HG03103 (cell line): ENCODE data around the gene CLHC1.

Experiments
- ATAC-seq: cut with Tn5 transposase; IDR thresholded peaks from one replicate; pipeline ENCODE4 v1.9.1; 2021; ENCODE audit warnings: low read depth; ENCODE audit not compliant: unreplicated experiment

Gene CLHC1

GRCh38 chr2:55173438-55174054 is 58.5 kb downstream of the CLHC1 start:
- no peak for ATAC-seq

DNA sequence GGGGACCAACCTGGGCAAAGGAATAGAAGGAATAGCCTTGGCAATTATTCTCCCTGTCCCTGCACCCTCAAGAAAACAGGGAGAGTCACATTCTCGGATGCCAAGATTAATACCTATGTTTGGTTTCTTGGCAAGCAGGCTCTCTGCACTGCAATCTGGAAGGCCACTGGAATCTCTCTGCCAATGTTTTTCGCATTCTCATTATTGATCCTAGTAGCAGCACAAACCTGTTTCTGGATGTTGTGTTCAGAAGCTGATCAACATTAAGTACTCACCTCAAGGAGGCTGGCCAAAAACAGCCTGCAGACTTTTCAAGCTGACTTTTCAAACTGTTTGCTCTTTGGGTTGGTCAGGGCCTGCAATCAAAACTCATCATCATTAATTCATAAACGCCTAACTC is 62.2 kb downstream of the CLHC1 start:
- ATAC-seq = no peak

GRCh38 chr2:55169359-55169758 is 62.7 kb downstream of the CLHC1 start:
- ATAC-seq = no peak

GRCh38 chr2:55168221-55169154 is 63.6 kb downstream of the CLHC1 start:
- no peak for ATAC-seq

DNA sequence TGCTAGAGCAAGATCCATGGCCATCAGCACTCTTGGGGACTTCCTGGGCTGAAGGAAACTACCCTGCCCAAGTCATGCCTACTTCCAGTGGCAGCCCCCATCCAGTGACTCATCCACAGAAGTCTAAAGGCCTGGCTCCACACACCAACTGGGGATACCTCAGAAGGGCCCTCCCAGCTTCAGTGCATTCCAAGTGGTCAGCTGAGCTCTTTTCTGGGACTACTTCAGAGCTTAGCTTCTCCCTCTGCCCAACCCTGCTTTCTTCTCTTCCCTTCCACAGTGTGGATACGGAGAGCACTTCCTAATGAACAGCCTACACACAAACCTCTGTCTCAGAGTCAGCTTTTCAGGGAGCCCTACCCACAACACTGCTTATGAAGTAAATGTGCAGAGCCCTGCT is 66.5 kb downstream of the CLHC1 start:
- ATAC-seq = no peak

- no peak for ATAC-seq
Measured at GRCh38 chr2:55164534-55165480, 67.3 kb downstream of the CLHC1 start.

DNA sequence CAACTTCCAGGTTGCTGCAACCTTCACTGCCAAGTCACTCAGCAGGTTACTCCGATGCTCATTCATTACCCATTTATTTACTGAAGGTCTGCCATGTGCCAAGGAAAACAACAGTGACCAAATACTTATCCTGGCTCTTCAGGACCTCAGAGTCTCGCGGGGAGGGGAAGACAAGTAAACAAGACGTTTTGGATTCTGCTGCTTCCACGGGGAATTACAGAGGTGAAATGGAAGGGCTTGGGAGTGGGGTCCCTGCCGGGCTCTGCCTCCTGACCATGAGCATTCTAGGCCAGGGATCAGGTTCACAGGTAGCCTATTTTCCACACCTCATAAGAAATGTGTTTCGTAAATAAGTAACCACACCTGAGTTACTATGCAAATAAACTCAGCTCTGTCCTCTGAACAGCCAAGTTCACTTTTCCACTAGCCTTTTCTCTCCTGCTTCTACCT is 68.1 kb downstream of the CLHC1 start:
- ATAC-seq = no peak

DNA sequence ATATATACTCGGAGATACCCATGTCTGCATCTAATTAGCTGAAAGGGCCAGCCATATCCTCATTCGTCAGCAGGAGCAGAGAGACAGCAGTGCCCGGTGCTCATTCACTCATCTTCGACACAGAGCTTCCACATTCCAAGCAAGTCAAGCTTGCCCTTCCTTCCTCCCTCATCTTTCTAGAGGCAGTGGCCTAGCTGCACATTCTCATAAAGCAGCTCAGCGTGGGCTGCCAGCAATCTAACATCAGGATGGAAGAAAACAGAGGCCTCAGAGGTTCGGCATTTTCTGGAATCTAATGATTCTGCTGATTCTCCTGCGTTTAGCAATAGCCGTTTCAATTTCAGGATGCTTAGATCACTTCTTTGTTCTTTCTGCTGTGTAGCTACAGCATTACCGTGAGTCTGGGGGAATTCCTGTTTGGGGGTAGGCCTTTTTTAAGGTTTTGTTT is 68.8 kb downstream of the CLHC1 start:
- ATAC-seq = no peak

- no peak for ATAC-seq
Measured at GRCh38 chr2:55162284-55163006, 69.6 kb downstream of the CLHC1 start.

DNA sequence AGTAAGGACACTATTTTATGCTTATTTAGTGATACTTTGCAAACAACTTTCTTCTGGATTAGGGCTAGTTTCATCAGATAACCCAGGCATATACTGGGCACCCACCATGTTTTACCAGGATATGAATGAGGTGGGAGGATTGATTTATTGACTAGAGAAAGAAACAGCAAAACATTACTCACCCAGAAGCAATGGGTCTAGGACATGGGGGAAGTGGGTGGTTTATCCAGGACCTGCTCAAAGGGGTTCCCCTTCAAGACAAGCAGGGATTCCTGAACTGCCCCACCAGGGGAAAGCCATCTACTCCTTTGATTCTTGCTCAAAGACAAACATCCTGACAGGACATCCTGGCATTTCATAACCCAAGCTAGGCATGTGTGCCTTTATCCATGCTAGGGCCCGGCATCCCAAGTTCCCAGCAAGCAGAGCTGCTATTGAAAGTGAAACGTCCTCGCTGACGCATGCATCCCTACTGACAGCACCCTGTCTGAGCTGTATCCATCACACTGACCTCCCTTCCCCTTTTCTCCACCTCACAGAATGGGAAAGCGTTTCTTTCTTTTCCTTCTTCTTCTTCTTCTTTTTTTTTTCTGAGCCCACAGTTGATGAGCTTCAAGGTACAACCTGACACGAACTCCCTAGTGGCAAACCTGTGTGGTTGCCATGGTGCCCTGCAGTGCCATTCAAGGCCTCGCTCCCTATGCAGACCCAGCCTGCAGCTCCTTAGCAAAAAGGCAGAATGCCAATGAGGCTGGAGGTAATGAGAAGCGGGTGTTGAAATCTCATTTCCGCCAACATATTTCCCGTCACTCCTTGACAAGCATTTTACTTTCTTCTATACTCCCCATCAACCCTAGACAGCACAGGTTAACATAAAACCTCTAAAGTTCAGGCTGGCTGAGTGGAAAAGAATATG is 70.5 kb downstream of the CLHC1 start:
- ATAC-seq = no peak

DNA sequence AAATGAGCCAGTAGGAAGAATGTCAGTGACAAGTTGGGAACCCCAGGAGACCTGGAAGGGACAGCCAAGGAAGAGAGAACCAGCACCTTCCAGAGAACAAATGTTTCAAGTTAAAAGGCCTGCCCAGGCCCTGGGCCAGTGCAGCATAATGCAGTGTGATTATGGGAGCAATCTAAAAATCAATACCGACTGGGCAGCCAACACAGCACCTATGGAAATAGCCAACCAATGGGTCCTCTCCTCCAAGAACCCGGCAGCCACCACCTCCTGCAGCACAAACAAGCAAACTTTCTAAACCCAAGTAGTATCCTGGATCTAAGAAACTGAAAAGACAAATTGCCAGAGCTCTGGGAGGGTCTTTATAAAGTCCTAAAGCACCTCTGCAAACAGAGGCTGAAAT is 71.7 kb downstream of the CLHC1 start:
- ATAC-seq = no peak

GRCh38 chr2:55159752-55160151 is 72.3 kb downstream of the CLHC1 start:
- ATAC-seq = no peak

DNA sequence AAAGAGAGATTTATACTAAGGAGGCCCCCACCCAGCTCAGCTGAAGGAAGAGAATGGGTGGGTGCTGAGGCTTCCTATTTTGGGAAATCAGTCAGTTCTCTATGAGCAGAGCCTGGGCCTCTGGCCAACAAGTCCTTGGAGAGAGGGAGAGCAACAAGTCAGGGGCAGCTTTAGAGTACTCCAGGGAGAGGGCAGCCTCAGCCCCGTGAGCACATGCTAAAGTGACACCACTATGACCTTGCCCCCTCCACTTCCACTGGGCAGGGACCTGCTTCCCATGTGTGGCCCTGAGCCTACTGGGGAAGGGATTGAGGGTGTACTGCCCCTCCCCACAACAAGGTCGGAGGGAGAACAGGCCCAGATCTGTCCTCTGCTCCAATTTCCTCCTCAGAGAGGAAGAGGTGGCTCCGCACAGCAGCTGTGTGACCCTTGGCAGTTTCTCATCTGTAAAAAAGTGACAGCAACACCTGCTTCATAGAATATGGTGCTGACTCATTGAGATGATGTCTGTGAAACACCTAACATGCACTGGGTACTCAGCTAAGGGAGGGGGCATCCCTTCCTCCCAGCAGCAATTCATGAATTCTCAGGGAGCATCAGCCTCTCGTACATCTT is 72.9 kb downstream of the CLHC1 start:
- no peak for ATAC-seq

DNA sequence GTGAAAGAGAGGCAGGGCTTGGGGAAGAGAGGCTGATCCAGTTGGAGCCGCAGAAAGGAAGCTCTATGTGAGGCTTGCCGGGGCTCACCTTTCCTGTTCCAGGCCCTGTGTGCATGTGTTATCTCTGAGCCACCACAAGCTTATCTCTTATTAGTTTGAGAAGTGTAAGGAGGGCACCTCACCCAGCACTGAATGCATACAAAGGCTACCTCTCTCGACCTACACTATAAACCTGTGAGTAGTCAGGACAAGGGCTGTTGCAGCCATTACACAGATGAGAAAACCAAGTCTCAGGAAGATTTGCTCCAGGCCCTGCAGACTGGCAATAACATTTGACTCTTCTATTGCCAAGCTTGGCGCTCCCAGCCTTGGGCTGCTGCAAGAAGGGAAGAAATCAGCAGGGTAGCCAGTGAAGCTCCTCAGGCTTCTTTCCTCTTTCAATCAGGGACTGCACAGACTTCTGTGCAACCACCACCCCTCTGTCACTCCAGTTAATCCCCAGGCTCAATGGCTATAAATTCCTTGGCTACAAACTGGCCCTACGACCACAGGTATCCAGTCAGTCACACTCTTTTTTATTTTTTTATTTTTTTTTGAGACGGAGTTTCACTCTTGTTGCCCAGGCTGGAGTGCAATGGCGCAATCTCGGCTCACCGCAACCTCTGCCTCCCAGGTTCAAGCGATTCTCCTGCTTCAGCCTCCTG is 73.8 kb downstream of the CLHC1 start:
- no peak for ATAC-seq

DNA sequence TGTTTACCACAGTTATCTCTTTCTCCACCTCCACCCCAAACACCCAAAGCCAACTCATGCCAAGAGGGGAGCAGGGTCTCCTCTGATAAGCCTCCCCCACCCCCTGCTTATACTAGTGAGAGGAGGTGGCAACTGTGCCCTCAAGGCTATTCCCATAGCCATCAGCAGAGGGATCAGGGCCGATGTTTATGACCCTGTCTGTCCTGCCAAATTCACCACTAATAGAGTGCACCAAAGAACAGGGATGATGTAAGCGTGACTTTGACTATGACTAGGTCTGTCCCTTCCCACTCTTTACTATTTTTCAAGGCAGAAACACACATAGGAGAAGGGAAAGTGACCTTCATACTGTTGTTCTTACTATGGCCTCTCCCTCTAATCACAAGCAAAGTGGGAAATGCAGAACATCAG is 74.6 kb downstream of the CLHC1 start:
- no peak for ATAC-seq

- no peak for ATAC-seq
Measured at GRCh38 chr2:55156984-55157383, 75.1 kb downstream of the CLHC1 start.

- ATAC-seq = no peak
Measured at GRCh38 chr2:55156326-55156725, 75.8 kb downstream of the CLHC1 start.

GRCh38 chr2:55155764-55156281 is 76.3 kb downstream of the CLHC1 start:
- no peak for ATAC-seq
